Neutrophil (primary cell): ENCODE measurements around the gene CCDC61.

Source experiments
- H3K27ac ChIP-seq: fragments of 200-600 bp; sonication (generic); 2 replicates; pipeline ENCODE4 v1.5.1; 2016; ENCODE audit warnings: mild to moderate bottlenecking, moderate library complexity
- H3K27me3 ChIP-seq: fragments of 200-600 bp; sonication (generic); 2 replicates; pipeline ENCODE4 v1.6.0; 2016; ENCODE audit warnings: mild to moderate bottlenecking
- H3K36me3 ChIP-seq: fragments of 200-600 bp; sonication (generic); 2 replicates; pipeline ENCODE4 v1.5.1; 2017
- H3K4me1 ChIP-seq, 2 experiments: fragments of 200-600 bp in 1 of 2; sonication (generic) in 1 of 2; 1 replicate in 1 of 2; 2 replicates in 1 of 2; pipeline versions ENCODE4 v1.5.1 to v1.6.1; 2013 to 2016; ENCODE audit warnings: low read depth in 1 of 2, low read length in 1 of 2, mild to moderate bottlenecking in 1 of 2, moderate library complexity in 1 of 2; ENCODE audit not compliant: control insufficient read depth in 1 of 2, insufficient read depth in 1 of 2
- H3K4me3 ChIP-seq, 2 experiments: fragments of 200-600 bp in 1 of 2; sonication (generic) in 1 of 2; 1 replicate in 1 of 2; 2 replicates in 1 of 2; pipeline ENCODE4 v1.5.1; 2013 to 2016; ENCODE audit warnings: low read depth in 1 of 2, low read length in 1 of 2, mild to moderate bottlenecking in 1 of 2, moderate library complexity in 1 of 2
- H3K9me3 ChIP-seq: fragments of 200-600 bp; sonication (generic); 2 replicates; pipeline ENCODE4 v1.5.1; 2016
- CTCF ChIP-seq: fragments of 200-600 bp; sonication (generic); IDR thresholded peaks from 2 replicates; pipeline ENCODE4 v1.5.1; 2016; ENCODE audit warnings: antibody characterized with exemption

The CCDC61 gene

GRCh38 chr19:45975306-45976070 lies 19.8 kb upstream of the CCDC61 start:
- Histone ChIP-seq H3K9me3 (no peaks in the 10 kb centered on the region), H3K4me3 (no peak overlapping the region), H3K4me1 (no peaks in the 10 kb centered on the region), H3K27me3 (peaks cover 88% of the 10 kb centered on the region), H3K36me3 (no peaks in the 10 kb centered on the region), H3K27ac (no peak overlapping the region)
- TF ChIP-seq CTCF = no peak

GRCh38 chr19:45976178-45976577 lies 19.1 kb upstream of the CCDC61 start:
- Histone ChIP-seq H3K27me3 (peaks cover 84% of the 10 kb centered on the region), H3K27ac (no peak overlapping the region), H3K4me3 (no peak overlapping the region), H3K4me1 (no peaks in the 10 kb centered on the region), H3K9me3 (no peaks in the 10 kb centered on the region), H3K36me3 (no peaks in the 10 kb centered on the region)
- TF ChIP-seq CTCF = no peak

GRCh38 chr19:45978156-45978555 lies 17.1 kb upstream of the CCDC61 start:
- H3K27me3 ChIP-seq = peaks cover 75% of the 10 kb centered on the region
- H3K9me3 ChIP-seq = no peaks in the 10 kb centered on the region
- TF ChIP-seq CTCF = no peak
- no peaks in the 10 kb centered on the region for H3K36me3 ChIP-seq
- no peak overlapping the region for H3K4me3 ChIP-seq
- H3K27ac ChIP-seq = no peak overlapping the region
- no peaks in the 10 kb centered on the region for H3K4me1 ChIP-seq

- H3K9me3 ChIP-seq = no peaks in the 10 kb centered on the region
- no peaks in the 10 kb centered on the region for H3K4me1 ChIP-seq
- no peak overlapping the region for H3K27ac ChIP-seq
- H3K27me3 ChIP-seq = peaks cover 57% of the 10 kb centered on the region
- no peak overlapping the region for H3K4me3 ChIP-seq
- TF ChIP-seq CTCF = no peak
- no peaks in the 10 kb centered on the region for H3K36me3 ChIP-seq
These were observed 13.9 kb upstream of the CCDC61 start for GRCh38 chr19:45981350-45981749.

GRCh38 chr19:45985321-45985720 lies 9.9 kb upstream of the CCDC61 start:
- Histone ChIP-seq H3K9me3 (no peaks in the 10 kb centered on the region), H3K4me1 (no peaks in the 10 kb centered on the region), H3K36me3 (no peaks in the 10 kb centered on the region), H3K27me3 (peaks cover 60% of the 10 kb centered on the region), H3K4me3 (no peak overlapping the region), H3K27ac (no peak overlapping the region)
- no peak for TF ChIP-seq CTCF
